ENCODE results near the gene WDR59.
"Not testable (repeated sequence)": the region's sequence is repeated elsewhere in the genome, so short reads cannot be mapped to it uniquely, and the experiment has no call there.

WDR59 gene

DNA sequence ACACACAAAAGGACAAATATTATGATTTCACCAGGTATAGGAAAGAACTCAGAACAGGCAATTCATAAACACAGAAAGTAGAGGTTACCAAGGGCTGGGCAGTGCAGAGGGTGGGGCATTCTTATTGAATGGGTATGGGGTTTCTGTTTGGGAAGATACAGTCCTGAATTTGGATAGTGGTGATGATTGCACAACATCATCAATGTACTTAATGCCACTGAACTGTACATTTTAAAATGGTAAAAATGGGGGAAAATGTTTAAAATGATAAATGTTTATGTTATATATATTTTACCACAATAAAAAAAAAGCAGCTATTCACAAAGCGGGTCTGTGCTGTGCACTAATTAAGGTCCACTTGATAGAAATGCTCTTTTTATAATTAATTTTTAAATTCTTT, 137.7 kb downstream of the WDR59 start:
- DNase-seq = no peak

GRCh38 chr16:74846714-74847113, 138.2 kb downstream of the WDR59 start:
- no peak for DNase-seq

GRCh38 chr16:74844041-74844980, 140.6 kb downstream of the WDR59 start:
- no peak for DNase-seq

DNA sequence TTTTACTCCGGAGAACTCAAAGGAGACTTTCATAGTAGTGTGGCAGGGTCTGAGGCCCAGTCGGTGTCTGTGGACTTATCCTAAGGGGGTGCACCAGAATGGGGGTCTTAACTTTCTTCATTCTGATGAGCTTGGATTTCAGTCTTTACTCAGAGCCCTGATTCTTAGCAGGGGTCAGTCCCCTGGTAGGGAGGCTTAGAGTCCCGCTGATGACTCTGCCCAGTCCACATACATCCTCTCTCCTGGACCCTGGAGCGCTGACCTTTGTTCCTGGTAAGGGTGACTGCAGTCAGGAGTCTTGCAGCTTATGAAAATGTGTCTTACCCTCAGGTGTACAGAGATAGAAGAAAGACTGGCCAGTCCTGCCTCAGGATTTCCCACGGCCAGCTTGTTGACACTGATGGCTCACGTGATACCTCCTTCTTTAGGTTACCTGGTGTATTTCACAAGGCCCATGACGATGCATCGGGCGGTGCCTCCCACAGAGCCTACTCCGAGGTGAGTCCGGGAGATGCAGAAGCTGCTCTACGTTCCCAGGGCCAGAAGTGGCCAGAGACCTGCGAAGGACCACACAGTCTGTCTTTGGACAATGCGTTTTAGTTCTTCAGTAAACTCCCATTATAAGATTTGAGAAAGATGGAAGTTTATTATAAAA, 141.4 kb downstream of the WDR59 start:
- not testable (repeated sequence) for DNase-seq

- DNase-seq = no peak
These were observed 142.5 kb downstream of the WDR59 start for GRCh38 chr16:74842413-74842812.

DNA sequence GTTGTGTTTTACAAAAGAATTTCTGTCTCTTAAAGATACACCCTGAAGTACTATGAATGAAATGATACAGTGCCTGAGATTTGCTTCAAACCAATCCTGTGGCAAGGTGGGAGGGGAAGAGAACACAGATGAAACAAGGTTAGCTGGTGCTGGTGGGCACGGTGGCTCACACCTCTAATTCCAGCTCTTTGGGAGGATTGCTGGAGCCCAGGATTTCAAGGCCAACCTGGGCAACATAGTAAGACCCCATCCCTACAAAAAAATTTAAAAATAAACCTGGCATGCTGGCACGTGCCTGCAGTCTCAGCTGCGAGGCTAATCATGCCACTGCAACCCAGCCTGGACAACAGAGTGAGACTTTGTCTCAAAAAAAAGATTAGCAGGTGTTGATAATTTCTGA, 143.0 kb downstream of the WDR59 start:
- DNase-seq = no peak

DNA sequence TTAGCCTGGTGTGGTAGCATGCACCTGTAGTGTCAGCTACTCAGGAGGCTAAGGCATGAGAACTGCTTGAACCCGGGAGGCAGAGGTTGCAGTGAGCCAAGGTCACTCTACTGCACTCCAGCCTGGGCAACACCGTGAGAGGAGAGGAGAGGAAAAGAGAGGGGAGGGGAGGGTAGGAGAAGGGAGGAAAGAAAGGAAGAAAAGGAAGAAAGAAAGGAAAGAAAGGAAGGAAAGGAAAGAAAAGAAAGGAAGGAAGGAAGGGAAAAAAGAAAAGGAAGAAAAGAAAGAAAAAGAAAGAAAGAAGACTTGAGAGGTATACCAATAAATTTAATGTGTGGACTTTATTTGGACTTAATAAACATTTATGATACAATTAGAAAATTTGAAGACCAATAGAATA, 143.5 kb downstream of the WDR59 start:
- DNase-seq = no peak

DNA sequence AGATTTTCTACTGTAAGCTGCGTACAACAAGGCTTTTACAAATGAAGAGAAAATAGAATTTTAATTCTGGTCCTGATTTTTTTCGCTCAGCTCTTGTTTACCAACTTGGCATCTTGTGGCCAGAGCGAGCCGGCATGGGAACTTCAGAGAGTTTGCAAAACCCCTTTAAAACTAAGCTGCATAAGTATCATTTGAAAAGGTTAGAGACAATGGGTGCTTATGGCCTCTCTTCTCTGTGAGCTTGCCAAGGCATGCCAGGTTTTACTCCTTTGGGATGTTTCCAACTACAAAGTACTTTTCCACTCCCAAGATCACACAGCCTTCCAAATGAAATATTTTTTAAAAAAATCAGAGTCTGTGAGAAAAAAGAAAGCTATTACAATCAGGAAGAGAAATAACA, 147.9 kb downstream of the WDR59 start:
- no peak for DNase-seq

DNA sequence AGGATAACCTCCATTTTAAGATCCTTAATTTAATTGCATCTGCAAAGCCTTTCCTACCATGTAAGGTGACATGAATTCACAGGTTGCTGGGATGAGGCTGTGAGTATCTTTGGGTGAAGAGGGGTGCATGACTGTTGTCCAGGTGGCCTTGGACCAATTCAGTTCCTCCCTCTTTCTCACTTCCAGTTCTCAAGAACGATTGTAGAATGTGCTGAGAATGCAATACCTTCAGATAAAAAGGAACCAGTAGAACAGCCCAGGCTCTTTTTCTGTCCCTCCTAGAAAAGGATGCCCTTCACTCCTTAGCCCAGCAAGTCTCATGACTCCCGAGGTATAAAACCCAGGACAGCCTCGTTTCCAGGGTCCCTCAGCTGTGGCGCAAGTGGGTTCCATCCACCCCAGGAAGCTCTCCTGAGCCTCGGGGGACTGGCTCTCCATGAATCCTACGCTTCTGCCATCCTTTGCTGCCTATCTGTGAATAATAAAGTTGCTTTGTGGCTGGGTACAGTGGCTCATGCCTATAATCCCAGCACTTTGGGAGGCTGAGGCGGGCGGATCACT, 148.7 kb downstream of the WDR59 start:
- DNase-seq = no peak

DNA sequence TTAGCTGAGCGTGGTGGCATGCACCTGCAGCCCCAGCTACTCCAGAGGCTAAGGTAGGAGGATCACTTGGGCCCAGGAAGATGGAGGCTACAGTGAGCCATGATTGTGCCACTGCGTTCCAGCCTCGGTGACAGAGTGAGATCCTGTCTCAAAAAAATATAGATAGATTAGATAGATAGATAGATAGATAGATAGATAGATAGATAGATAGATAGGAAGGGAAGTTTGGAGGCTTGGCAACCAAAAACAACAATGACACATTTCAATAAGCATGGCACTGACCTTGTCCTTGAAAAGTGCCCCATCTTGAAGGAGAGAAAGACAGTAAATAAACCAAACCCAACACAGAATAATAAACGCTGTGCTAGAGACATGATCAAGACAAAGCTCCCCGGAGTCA, 152.7 kb downstream of the WDR59 start:
- DNase-seq = no peak

DNA sequence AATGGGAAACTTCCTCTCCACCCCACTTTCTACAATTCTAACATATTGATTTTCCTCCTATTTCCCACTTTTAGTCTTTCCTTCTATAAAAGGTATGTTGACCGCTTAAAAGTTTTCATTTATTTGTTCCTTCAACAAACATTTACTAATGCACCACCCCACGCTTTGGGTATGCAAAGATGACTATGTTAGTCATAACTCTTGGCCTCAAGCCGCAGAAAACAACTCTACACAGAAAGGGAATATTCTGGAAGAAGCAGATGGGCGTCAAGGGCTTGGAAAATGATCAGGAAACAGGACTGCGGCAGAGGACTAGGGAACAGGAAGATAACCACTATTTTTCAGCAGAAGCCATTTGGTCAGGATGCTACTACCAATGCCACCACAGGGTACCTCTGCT, 153.5 kb downstream of the WDR59 start:
- no peak for DNase-seq

- no peak for DNase-seq
These were observed 154.3 kb downstream of the WDR59 start for GRCh38 chr16:74830648-74831047.

DNA sequence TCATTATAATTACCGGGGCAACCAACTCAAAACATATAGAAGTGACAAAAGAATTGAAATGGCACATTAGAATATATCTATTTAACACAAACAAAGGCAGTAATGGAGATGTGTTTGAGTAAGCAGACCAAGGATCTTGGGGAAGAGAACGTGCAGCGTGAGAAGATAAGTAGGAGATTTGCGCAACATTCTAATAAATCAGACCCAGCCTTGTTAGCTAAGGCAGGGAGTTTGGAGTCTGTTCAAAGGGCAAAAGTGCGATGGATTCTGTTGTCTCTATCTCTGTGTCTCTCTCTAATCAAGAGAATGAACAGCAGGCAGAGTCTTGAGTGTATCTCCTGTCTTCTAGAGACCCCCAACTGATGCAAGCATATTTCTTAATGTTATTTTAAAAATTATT, 155.3 kb downstream of the WDR59 start:
- peak; percentile 33 for DNase-seq

- DNase-seq = peak; percentile 3
These were observed 159.0 kb downstream of the WDR59 start for GRCh38 chr16:74825941-74826340.

- DNase-seq = no peak
These were observed 159.9 kb downstream of the WDR59 start for GRCh38 chr16:74825016-74825415.
